HEK293 (cell line): Measurements from ENCODE around the gene PLEKHG2.

Experiments
- CTCF ChIA-PET: fragments of 350-600 bp; formaldehyde crosslinking; extraction: SDS; loops from one replicate; lab custom pipeline; 2021; ENCODE audit warnings: antibody characterized with exemption; lab: Yijun Ruan, JAX
- POLR2A ChIA-PET: fragments of 300-600 bp; formaldehyde crosslinking; extraction: SDS; loops from one replicate; lab custom pipeline; 2020; ENCODE audit warnings: antibody characterized with exemption, inconsistent platforms; lab: Yijun Ruan, JAX
- H3K27ac ChIP-seq: fragments of 200-500 bp; sonication (Bioruptor generic); 2 replicates; pipeline ENCODE4 v1.5.1; 2014; ENCODE audit warnings: low read depth, low read length, control low read depth, inconsistent platforms; ENCODE audit errors: extremely low read depth
- H3K36me3 ChIP-seq, 2 experiments: fragments of 200-500 bp in 1 of 2; sonication (Bioruptor generic) in 1 of 2; 1 replicate in 1 of 2; 2 replicates in 1 of 2; pipeline ENCODE4 v1.5.1; 2014 to 2017; ENCODE audit warnings: inconsistent platforms in 2 of 2, low read length in 2 of 2; ENCODE audit not compliant: control insufficient read depth in 2 of 2, insufficient read depth in 1 of 2
- H3K4me1 ChIP-seq: fragments of 200-500 bp; sonication (Bioruptor generic); 2 replicates; pipeline ENCODE4 v1.5.1; 2014; ENCODE audit warnings: mild to moderate bottlenecking, low read length, inconsistent platforms; ENCODE audit not compliant: control insufficient read depth, insufficient read depth
- H3K4me3 ChIP-seq: 2 replicates; pipeline ENCODE4 v1.5.1; 2011; ENCODE audit warnings: low read depth, mild to moderate bottlenecking, control low read depth, low read length, moderate library complexity
- H3K9me3 ChIP-seq: fragments of 200-500 bp; sonication (Bioruptor generic); 2 replicates; pipeline ENCODE4 v1.5.1; 2014; ENCODE audit warnings: low read depth, low read length, inconsistent platforms; ENCODE audit not compliant: control insufficient read depth, insufficient read depth
- BCL11B ChIP-seq: fragments of 450-650 bp; formaldehyde crosslinking; IDR thresholded peaks from 2 replicates; pipeline ENCODE4 v1.5.1; 2016; ENCODE audit warnings: low read depth, missing biosample characterization, missing genetic modification characterization
- GFI1B ChIP-seq: fragments of 450-650 bp; formaldehyde crosslinking; IDR thresholded peaks from 2 replicates; pipeline ENCODE4 v1.5.1; 2016; ENCODE audit warnings: missing biosample characterization, missing genetic modification characterization
- GLIS1 ChIP-seq: fragments of 450-650 bp; formaldehyde crosslinking; IDR thresholded peaks from 2 replicates; pipeline ENCODE4 v1.5.1; 2016; ENCODE audit warnings: missing biosample characterization, missing genetic modification characterization
- HIC1 ChIP-seq: fragments of 450-650 bp; formaldehyde crosslinking; IDR thresholded peaks from 2 replicates; pipeline ENCODE4 v1.5.1; 2016; ENCODE audit warnings: missing biosample characterization, missing genetic modification characterization
- KLF10 ChIP-seq: fragments of 450-650 bp; IDR thresholded peaks from 2 replicates; pipeline ENCODE4 v1.5.1; 2018; ENCODE audit warnings: missing biosample characterization, mild to moderate bottlenecking, missing genetic modification characterization
- KLF7 ChIP-seq: fragments of 450-650 bp; formaldehyde crosslinking; IDR thresholded peaks from 2 replicates; pipeline ENCODE4 v1.5.1; 2016; ENCODE audit warnings: missing biosample characterization, missing genetic modification characterization, borderline replicate concordance
- OSR2 ChIP-seq: fragments of 450-650 bp; formaldehyde crosslinking; IDR thresholded peaks from 2 replicates; pipeline ENCODE4 v1.5.1; 2016; ENCODE audit warnings: missing biosample characterization, missing genetic modification characterization
- OVOL3 ChIP-seq: fragments of 450-650 bp; formaldehyde crosslinking; IDR thresholded peaks from 2 replicates; pipeline ENCODE4 v1.5.1; 2016; ENCODE audit warnings: missing biosample characterization, missing genetic modification characterization
- SETDB1 ChIP-seq: IDR thresholded peaks from one replicate; pipeline ENCODE4 v1.6.1; 2017; ENCODE audit warnings: mild to moderate bottlenecking, low read length, moderate library complexity, mixed read lengths; ENCODE audit not compliant: insufficient read length
- SP2 ChIP-seq: fragments of 450-650 bp; formaldehyde crosslinking; IDR thresholded peaks from 2 replicates; pipeline ENCODE4 v1.5.1; 2016; ENCODE audit warnings: missing biosample characterization, missing genetic modification characterization
- SP7 ChIP-seq: fragments of 450-650 bp; formaldehyde crosslinking; IDR thresholded peaks from 2 replicates; pipeline ENCODE4 v1.5.1; 2016; ENCODE audit warnings: missing biosample characterization, missing genetic modification characterization
- ZBTB1 ChIP-seq: fragments of 450-650 bp; formaldehyde crosslinking; IDR thresholded peaks from 2 replicates; pipeline ENCODE4 v1.5.1; 2016; ENCODE audit warnings: missing biosample characterization, missing genetic modification characterization
- ZNF175 ChIP-seq: fragments of 450-650 bp; formaldehyde crosslinking; IDR thresholded peaks from 2 replicates; pipeline ENCODE4 v1.5.1; 2016; ENCODE audit warnings: missing biosample characterization, missing genetic modification characterization
- ZNF18 ChIP-seq: fragments of 450-650 bp; formaldehyde crosslinking; IDR thresholded peaks from 2 replicates; pipeline ENCODE4 v1.5.1; 2016; ENCODE audit warnings: missing biosample characterization, missing genetic modification characterization
- ZNF266 ChIP-seq: fragments of 450-650 bp; formaldehyde crosslinking; IDR thresholded peaks from 2 replicates; pipeline ENCODE4 v1.5.1; 2016; ENCODE audit warnings: missing biosample characterization, missing genetic modification characterization, low read depth
- ZNF280D ChIP-seq: fragments of 450-650 bp; formaldehyde crosslinking; IDR thresholded peaks from 2 replicates; pipeline ENCODE4 v1.5.1; 2016; ENCODE audit warnings: missing biosample characterization, missing genetic modification characterization
- ZNF362 ChIP-seq: fragments of 450-650 bp; formaldehyde crosslinking; IDR thresholded peaks from 2 replicates; pipeline ENCODE4 v1.5.1; 2016; ENCODE audit warnings: missing biosample characterization, missing genetic modification characterization
- ZNF529 ChIP-seq: fragments of 450-650 bp; formaldehyde crosslinking; IDR thresholded peaks from 2 replicates; pipeline ENCODE4 v1.5.1; 2017; ENCODE audit warnings: missing genetic modification characterization, missing biosample characterization; ENCODE audit not compliant: insufficient replicate concordance
- ZNF561 ChIP-seq: fragments of 450-650 bp; IDR thresholded peaks from 2 replicates; pipeline ENCODE4 v1.5.1; 2018; ENCODE audit warnings: missing biosample characterization, missing genetic modification characterization, borderline replicate concordance
- ZNF776 ChIP-seq: fragments of 450-650 bp; formaldehyde crosslinking; IDR thresholded peaks from 2 replicates; pipeline ENCODE4 v1.5.0; 2017; ENCODE audit warnings: missing biosample characterization, missing genetic modification characterization, borderline replicate concordance
- ZNF837 ChIP-seq: fragments of 450-650 bp; formaldehyde crosslinking; IDR thresholded peaks from 2 replicates; pipeline ENCODE4 v1.5.1; 2016; ENCODE audit warnings: missing biosample characterization, missing genetic modification characterization
- ZSCAN18 ChIP-seq: fragments of 450-650 bp; formaldehyde crosslinking; IDR thresholded peaks from 2 replicates; pipeline ENCODE4 v1.5.1; 2016; ENCODE audit warnings: missing biosample characterization, missing genetic modification characterization
- ZSCAN4 ChIP-seq: fragments of 450-650 bp; formaldehyde crosslinking; IDR thresholded peaks from 2 replicates; pipeline ENCODE4 v1.5.1; 2017; ENCODE audit warnings: missing biosample characterization, missing genetic modification characterization
- ZSCAN5A ChIP-seq: fragments of 450-650 bp; formaldehyde crosslinking; IDR thresholded peaks from 2 replicates; pipeline ENCODE4 v1.5.1; 2016; ENCODE audit warnings: missing biosample characterization, missing genetic modification characterization

PLEKHG2 gene

GRCh38 chr19:39412100-39412866 is at the start of gene PLEKHG2:
PLEKHG2 (plus strand) TSS chr19:39412669; CDS start chr19:39414087, 1,418 bp downstream.
- POLR2A ChIA-PET: interaction anchor here (0.5 to 2.4 kb wide), 10 partner anchors 9 to 503 kb away, joined by 3 to 57 read pairs (median 6); partner anchors contain the start of genes MED29, PAF1, RPS16 and SAMD4B
- TF ChIP-seq KLF7 (tag by site-specific recombination) (peak; percentile 87), ZNF837 (tag by site-specific recombination) (no peak), ZBTB1 (tag by site-specific recombination) (peak; percentile 96), GLIS1 (tag by site-specific recombination) (peak; percentile 96), ZSCAN4 (tag by site-specific recombination) (peak; percentile 75), HIC1 (tag by site-specific recombination) (peak; percentile 52; the same call in 1 of the 2 replicates), ZNF362 (tag by site-specific recombination) (peak; percentile 100), OVOL3 (tag by site-specific recombination) (peak; percentile 79), ZSCAN18 (tag by site-specific recombination) (peak; percentile 92), OSR2 (peak; percentile 19), SP7 (tag by site-specific recombination) (peak; percentile 92), SP2 (peak; percentile 94), ZSCAN5A (no peak), ZNF776 (tag by site-specific recombination) (no peak), ZNF18 (peak; percentile 52), SETDB1 (no peak), ZNF529 (tag by site-specific recombination) (no peak), ZNF266 (no peak), BCL11B (tag by site-specific recombination) (peak; percentile 100), ZNF280D (tag by site-specific recombination) (0 out of 2 replicates have a peak, but pooled peaks have one; percentile 80), KLF10 (tag by site-specific recombination) (peak; percentile 97), ZNF561 (tag by site-specific recombination) (peak; percentile 100), GFI1B (tag by site-specific recombination) (peak; percentile 58; the same call in 1 of the 2 replicates), ZNF175 (tag by site-specific recombination) (no peak)

More at GRCh38 chr19:39412100-39412866, at the start of gene PLEKHG2:
- Histone ChIP-seq H3K27ac (peak within 1 kb of the TSS; percentile 91), H3K9me3 (no peaks in the 10 kb centered on the region), H3K4me1 (peaks cover 38% of the 10 kb centered on the region), H3K36me3 (peaks cover 21 to 25% of the 10 kb centered on the region in 2 experiments; a peak in 2 of 3 replicates), H3K4me3 (peak within 1 kb of the TSS; percentile 69)
- CTCF ChIA-PET: interaction anchor here (0.5 to 2.4 kb wide), 45 partner anchors 9 to 436 kb away, joined by 3 to 144 read pairs (median 5); partner anchors contain the start of genes EID2B, FBXO17, GMFG and MED29
